Activated CD4-positive, alpha-beta T cell treated with anti-CD3 and anti-CD28 coated beads for 36 hours (primary cell): ENCODE measurements around the gene OOSP1. TPM values are rescaled to one million over a fixed set of nuclear protein-coding genes. Genes with fewer than 3 reads are reported as not detected.
"Not testable (repeated sequence)": the region's sequence is repeated elsewhere in the genome, so short reads cannot be mapped to it uniquely, and the experiment has no call there.

ENCODE experiments used
- ATAC-seq: fragments of 200-7000 bp; cut with Tn5 transposase; one replicate; pipeline ENCODE4 v1.10.0; 2021; ENCODE audit warnings: mild to moderate bottlenecking, moderate library complexity
- CTCF ChIA-PET: fragments of 350-600 bp; sonication (Branson Sonifier 250); formaldehyde crosslinking; loops from one replicate; lab custom pipeline; 2021; ENCODE audit warnings: antibody characterized with exemption; lab: Charles Lee
- POLR2A ChIA-PET: fragments of 350-600 bp; sonication (Branson Sonifier 250); formaldehyde crosslinking; loops from one replicate; lab custom pipeline; 2021; ENCODE audit warnings: antibody characterized with exemption, inconsistent platforms; lab: Charles Lee
- DNase-seq: peaks from one replicate; pipeline ENCODE4 v3.0.0-alpha.2; 2020
- H3K27ac Mint-ChIP-seq: one replicate; pipeline ENCODE4 v1.8.0; 2021; ENCODE audit warnings: mixed read lengths
- H3K27me3 Mint-ChIP-seq: one replicate; pipeline ENCODE4 v1.8.0; 2021; ENCODE audit warnings: mixed read lengths
- H3K36me3 Mint-ChIP-seq: one replicate; pipeline ENCODE4 v1.8.0; 2021; ENCODE audit warnings: low read depth, mixed read lengths
- H3K4me1 Mint-ChIP-seq: one replicate; pipeline ENCODE4 v1.8.0; 2021; ENCODE audit warnings: mixed read lengths
- H3K4me3 Mint-ChIP-seq: one replicate; pipeline ENCODE4 v1.8.0; 2021; ENCODE audit warnings: mild to moderate bottlenecking, moderate library complexity, mixed read lengths
- H3K9me3 Mint-ChIP-seq: one replicate; pipeline ENCODE4 v1.8.0; 2021; ENCODE audit warnings: low read depth, mixed read lengths
- intact Hi-C, 2 experiments: fragments of 100-400 bp; cut with DNase I in 1 of 2; cut with micrococcal nuclease in 1 of 2; formaldehyde crosslinking; loops; one replicate each; pipeline versions ENCODE4 v1.14.2 to v1.15.1; 2022 to 2024; cut with DNase I, micrococcal nuclease
- total RNA-seq, 2 experiments: library from RNA; stranded (reverse); gene quantifications; one replicate each; pipeline ENCODE4 v1.2.3, GENCODE V29; 2021

The OOSP1 gene
- not detected for total RNA-seq

- POLR2A ChIA-PET = no interaction called here
- CTCF ChIA-PET = no interaction called here
- Mint-ChIP-seq H3K36me3 (no peaks in the 10 kb centered on the region), H3K27ac (no peak within 1 kb of the TSS), H3K4me3 (no peak within 1 kb of the TSS), H3K4me1 (no peaks in the 10 kb centered on the region), H3K9me3 (no peaks in the 10 kb centered on the region), H3K27me3 (peaks cover 13% of the 10 kb centered on the region)
- intact Hi-C loops = no loop called here
- ATAC-seq = no peak
- no peak for DNase-seq
Measured at GRCh38 chr11:59938132-59938531, at the start of gene OOSP1. Gene OOSP1 (plus strand): TSS chr11:59938432. CDS start chr11:59938455, 23 bp downstream.

- DNase-seq = no peak
- intact Hi-C loops = no loop called here
Measured at GRCh38 chr11:59891781-59892181, 46.5 kb upstream of the OOSP1 start.

DNA sequence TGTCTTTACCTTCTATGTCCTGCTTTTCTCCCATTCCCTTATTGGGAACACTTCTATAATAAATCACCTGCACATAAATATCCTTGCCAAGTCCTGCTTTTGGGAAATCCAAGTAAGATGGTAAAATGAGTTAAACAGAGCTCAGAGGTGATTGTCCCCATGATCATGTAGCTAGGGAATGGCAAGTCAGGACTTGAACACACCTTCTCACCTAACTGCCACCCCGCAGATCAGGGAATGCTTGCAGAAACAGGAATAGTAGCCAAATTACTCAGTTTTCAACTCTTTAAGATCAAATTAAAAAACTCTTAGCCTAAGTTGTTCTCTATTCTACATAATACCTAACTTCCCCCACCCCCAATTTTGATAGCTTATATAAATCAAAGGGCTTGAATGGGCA is 43.6 kb upstream of the OOSP1 start:
- H3K27ac Mint-ChIP-seq = no peak overlapping the region
- peaks cover under 1% of the 10 kb centered on the region for H3K36me3 Mint-ChIP-seq
- intact Hi-C loops = no loop called here
- H3K9me3 Mint-ChIP-seq = peaks cover 10% of the 10 kb centered on the region
- peaks cover 3% of the 10 kb centered on the region for H3K27me3 Mint-ChIP-seq
- no peak overlapping the region for H3K4me3 Mint-ChIP-seq
- ATAC-seq (no peak), DNase-seq (no peak)
- ChIA-PET CTCF (interaction anchor here (0.6 to 1.5 kb wide), 3 partner anchors 8 to 324 kb away, joined by 3 read pairs; no protein-coding TSS in a partner anchor), POLR2A (no interaction called here)
- H3K4me1 Mint-ChIP-seq = no peaks in the 10 kb centered on the region

More at GRCh38 chr11:59891781-59892181, 46.5 kb upstream of the OOSP1 start:
- Mint-ChIP-seq H3K27ac (no peak overlapping the region), H3K27me3 (peaks cover 6% of the 10 kb centered on the region), H3K4me1 (no peaks in the 10 kb centered on the region), H3K4me3 (no peak overlapping the region), H3K9me3 (peaks cover 19% of the 10 kb centered on the region), H3K36me3 (peaks cover 9% of the 10 kb centered on the region)
- ChIA-PET POLR2A (no interaction called here), CTCF (no interaction called here)
- no peak for ATAC-seq

DNA sequence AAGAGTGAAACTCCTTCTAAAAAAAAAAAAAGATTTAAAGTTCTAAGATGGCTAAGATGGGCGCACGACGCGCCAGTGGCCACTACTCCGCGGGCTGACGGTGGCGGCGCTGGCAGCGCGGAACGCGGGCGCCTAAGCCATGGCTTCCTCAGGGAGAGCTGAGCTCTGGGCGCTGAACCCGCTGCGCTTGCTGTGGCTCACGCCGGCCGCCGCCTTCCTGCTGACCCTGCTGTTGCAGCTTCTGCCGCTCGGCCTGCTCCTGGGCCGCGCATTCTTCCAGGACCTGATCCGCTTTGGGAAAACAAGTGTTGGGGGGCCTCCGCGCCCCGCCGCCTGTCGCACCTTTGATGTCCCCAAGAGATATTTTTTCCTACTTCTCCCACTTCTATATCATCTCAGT is 40.2 kb upstream of the OOSP1 start:
- POLR2A ChIA-PET = no interaction called here
- H3K4me3 Mint-ChIP-seq = no peak overlapping the region
- CTCF ChIA-PET = no interaction called here
- no peak overlapping the region for H3K27ac Mint-ChIP-seq
- no peaks in the 10 kb centered on the region for H3K9me3 Mint-ChIP-seq
- intact Hi-C loops = no loop called here
- H3K36me3 Mint-ChIP-seq = no peaks in the 10 kb centered on the region
- ATAC-seq = no peak
- peaks cover 6% of the 10 kb centered on the region for H3K27me3 Mint-ChIP-seq
- H3K4me1 Mint-ChIP-seq = no peaks in the 10 kb centered on the region
- DNase-seq = no peak

DNA sequence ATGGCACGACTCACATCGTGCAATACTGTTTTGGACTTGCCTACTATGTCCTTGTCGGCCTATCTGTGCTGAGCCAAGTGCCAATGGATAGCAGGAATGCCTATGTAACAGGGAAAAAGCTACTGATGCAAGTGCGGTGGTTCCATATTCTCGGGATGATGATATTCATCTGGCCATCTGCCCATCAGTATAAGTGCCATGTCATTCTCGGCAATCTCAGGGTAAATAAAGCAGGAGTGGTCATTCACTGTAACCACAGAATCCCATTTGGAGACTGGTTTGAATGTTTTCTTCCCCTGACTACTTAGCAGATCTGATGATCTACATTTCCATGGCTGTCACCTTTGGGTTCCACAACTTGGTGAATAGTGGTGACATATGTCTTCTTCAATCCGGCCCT is 39.6 kb upstream of the OOSP1 start:
- no peaks in the 10 kb centered on the region for H3K4me1 Mint-ChIP-seq
- ChIA-PET POLR2A (no interaction called here), CTCF (no interaction called here)
- H3K9me3 Mint-ChIP-seq = no peaks in the 10 kb centered on the region
- intact Hi-C loops = no loop called here
- H3K4me3 Mint-ChIP-seq = no peak overlapping the region
- ATAC-seq (no peak), DNase-seq (no peak)
- H3K27ac Mint-ChIP-seq = no peak overlapping the region
- H3K27me3 Mint-ChIP-seq = peaks cover 6% of the 10 kb centered on the region
- H3K36me3 Mint-ChIP-seq = no peaks in the 10 kb centered on the region

DNA sequence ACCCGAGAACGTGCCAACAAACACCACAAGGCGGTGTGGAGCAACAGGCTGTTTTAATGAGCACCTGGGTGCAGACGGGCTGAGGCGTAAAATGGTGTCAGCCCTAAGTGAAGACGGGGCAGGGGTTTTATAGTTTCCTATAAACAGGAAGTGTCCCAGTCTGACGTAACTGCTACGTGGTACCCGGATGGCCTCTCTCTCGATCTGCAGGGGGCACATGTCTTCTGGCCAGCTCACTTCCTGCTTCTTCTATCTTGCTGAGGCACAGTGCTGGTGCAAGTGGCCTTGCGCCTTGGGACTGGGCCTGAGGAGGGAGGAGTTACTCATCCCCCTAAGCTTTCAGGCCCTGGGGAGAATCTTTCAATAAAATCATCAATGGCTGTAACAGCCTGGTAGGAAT is 38.7 kb upstream of the OOSP1 start:
- no peak overlapping the region for H3K4me3 Mint-ChIP-seq
- no peaks in the 10 kb centered on the region for H3K9me3 Mint-ChIP-seq
- no peak for DNase-seq
- H3K27me3 Mint-ChIP-seq = peaks cover 6% of the 10 kb centered on the region
- no peak for ATAC-seq
- ChIA-PET CTCF (no interaction called here), POLR2A (no interaction called here)
- H3K36me3 Mint-ChIP-seq = no peaks in the 10 kb centered on the region
- H3K27ac Mint-ChIP-seq = no peak overlapping the region
- H3K4me1 Mint-ChIP-seq = no peaks in the 10 kb centered on the region
- intact Hi-C loops = no loop called here

DNA sequence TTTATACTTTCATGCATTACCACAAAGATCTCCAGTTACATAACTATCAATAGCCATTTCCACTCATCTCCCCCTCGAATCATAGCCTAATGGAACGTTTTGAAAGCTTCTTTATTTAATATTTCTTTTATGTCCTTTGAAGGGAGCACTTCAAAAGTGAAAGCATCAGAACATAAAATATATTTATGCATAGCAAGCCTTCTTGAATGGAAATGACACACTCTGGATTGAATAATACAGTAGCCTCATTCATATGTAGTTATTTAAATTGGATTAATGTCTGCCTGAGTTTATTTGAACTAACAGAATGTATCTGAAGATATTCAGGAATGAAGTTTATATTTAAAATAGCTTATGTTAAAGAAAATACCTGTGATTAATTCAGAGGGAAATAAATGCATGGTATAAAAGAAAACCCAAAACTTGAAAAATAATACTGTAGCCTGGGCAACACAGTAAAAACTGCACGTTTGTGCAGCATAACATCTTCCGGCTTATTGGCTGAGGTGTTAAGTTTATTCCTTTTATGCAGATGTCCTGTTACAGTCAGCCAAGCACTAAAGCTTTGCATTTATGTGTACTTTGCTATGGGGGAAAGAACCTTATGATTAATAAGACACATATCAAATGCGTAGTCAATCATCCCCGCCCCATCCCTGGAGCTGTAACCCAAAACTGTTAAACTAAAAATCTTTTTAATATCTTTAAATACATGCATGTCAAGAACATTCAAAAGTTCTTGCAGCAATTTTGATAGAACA is 37.7 kb upstream of the OOSP1 start:
- ChIA-PET POLR2A (no interaction called here), CTCF (interaction anchor here (1.3 kb wide), 1 partner anchor 10 kb away, joined by 3 read pairs; no protein-coding TSS in a partner anchor)
- intact Hi-C loops = no loop called here
- no peaks in the 10 kb centered on the region for H3K9me3 Mint-ChIP-seq
- no peak for ATAC-seq
- H3K36me3 Mint-ChIP-seq = no peaks in the 10 kb centered on the region
- no peaks in the 10 kb centered on the region for H3K4me1 Mint-ChIP-seq
- H3K4me3 Mint-ChIP-seq = no peak overlapping the region
- H3K27ac Mint-ChIP-seq = no peak overlapping the region
- no peak for DNase-seq
- peaks cover 4% of the 10 kb centered on the region for H3K27me3 Mint-ChIP-seq

DNA sequence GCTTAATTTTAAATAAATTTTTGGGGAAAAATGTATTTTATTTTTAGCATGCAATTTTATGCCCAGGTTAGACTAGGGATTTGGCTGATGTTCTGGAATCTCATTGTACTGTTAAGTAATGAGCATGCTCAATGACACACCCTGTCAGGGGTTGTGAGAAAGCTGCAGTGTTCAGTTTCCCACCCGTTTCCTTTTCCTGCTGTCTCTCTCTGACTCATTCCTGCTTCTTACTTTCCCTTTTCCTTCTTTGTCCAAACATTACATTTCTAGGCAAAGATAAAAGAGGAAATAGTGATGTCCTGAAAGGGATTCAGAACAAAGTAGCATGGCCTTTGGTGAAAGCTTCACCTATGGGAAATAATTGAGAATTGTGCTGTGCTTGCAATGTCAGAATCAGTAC is 36.9 kb upstream of the OOSP1 start:
- H3K36me3 Mint-ChIP-seq = no peaks in the 10 kb centered on the region
- CTCF ChIA-PET = interaction anchor here (1.3 kb wide), 1 partner anchor 10 kb away, joined by 3 read pairs; no protein-coding TSS in a partner anchor
- POLR2A ChIA-PET = interaction anchor here (0.8 kb wide), 1 partner anchor 309 kb away, joined by 3 read pairs; no protein-coding TSS in a partner anchor
- intact Hi-C loops = no loop called here
- no peaks in the 10 kb centered on the region for H3K9me3 Mint-ChIP-seq
- H3K27me3 Mint-ChIP-seq = peaks cover 4% of the 10 kb centered on the region
- no peaks in the 10 kb centered on the region for H3K4me1 Mint-ChIP-seq
- no peak for DNase-seq
- H3K27ac Mint-ChIP-seq = no peak overlapping the region
- H3K4me3 Mint-ChIP-seq = no peak overlapping the region
- ATAC-seq = no peak

DNA sequence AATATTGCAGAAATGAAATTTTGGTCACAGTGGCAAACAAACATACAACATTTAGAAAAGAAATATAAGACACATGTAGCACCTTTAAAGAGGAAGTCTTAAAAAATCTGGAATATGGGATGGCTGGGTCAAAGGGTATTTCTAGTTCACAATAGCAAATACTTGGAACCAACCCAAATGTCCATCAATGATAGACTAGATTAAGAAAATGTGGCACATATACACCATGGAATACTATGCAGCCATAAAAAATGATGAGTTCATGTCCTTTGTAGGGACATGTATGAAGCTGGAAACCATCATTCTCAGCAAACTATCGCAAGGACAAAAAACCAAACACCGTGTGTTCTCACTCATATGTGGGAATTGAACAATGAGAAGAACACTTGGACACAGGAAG is 34.7 kb upstream of the OOSP1 start:
- CTCF ChIA-PET, intact Hi-C loops, H3K4me3 Mint-ChIP-seq, ATAC-seq, H3K27ac Mint-ChIP-seq, H3K27me3 Mint-ChIP-seq, POLR2A ChIA-PET, H3K36me3 Mint-ChIP-seq, DNase-seq, H3K9me3 Mint-ChIP-seq, H3K4me1 Mint-ChIP-seq: not testable (repeated sequence)

DNA sequence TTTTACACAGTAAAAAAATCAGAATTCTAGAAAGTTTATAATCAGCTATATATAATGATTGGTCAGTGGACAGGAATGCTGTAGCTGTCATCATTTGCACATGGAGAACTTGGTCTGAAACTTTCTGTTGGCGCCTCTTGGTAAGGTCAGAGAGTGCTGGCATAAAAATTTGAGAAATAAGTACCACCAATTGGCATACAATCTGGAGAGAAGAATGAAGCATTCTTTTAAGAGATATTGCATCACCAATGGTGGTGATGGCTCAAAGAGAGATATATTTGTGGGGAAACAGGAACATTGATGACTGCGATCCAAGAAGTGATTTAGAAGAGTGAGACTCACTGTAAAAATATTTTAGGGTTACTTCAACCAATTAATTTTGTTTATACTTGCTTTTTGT is 19.8 kb upstream of the OOSP1 start:
- ATAC-seq = no peak
- ChIA-PET POLR2A (no interaction called here), CTCF (interaction anchor here (0.6 to 2.3 kb wide), 9 partner anchors 9 to 303 kb away, joined by 3 to 7 read pairs (median 4); partner anchors contain the start of genes OSBP and STX3)
- Mint-ChIP-seq H3K9me3 (peaks cover 29% of the 10 kb centered on the region), H3K27me3 (peaks cover 2% of the 10 kb centered on the region), H3K27ac (no peak overlapping the region), H3K4me1 (no peaks in the 10 kb centered on the region), H3K36me3 (no peaks in the 10 kb centered on the region), H3K4me3 (no peak overlapping the region)
- DNase-seq = no peak
- intact Hi-C loops = loop anchor here (2.0 to 5.0 kb wide), 3 partner anchors 51 to 164 kb away; partner anchors contain the start of genes STX3 (in 1 of the 2) and TCN1 (in 1 of the 2)

DNA sequence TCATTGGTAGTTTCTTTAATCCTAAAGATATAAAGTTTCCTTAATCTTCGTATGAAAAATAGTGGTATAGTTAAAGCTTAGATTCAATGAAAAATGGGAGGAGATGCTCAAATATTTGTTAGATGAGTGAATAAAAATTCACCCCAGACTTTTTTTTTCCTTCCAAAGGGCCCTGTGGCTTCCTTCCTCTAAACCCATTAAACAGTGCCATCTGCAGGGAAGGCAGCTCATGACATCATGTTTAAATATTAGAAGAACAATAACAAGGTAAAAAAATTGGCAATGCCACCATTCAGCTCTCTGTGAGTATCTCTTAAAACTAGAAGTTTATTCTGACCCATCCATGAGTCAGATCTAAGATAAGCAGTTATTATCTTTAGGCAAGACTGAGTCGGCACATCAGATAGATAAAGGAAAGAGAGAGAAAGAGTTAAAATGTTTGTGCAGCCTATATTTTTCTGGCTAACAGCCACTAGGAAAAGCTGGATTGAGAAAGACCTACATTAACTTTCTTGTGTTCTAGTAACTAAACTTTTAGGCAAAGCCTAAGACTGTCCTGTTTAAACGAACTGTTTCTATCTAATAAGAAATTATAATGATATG is 19.1 kb upstream of the OOSP1 start:
- Mint-ChIP-seq H3K27me3 (peaks cover 2% of the 10 kb centered on the region), H3K27ac (no peak overlapping the region), H3K36me3 (no peaks in the 10 kb centered on the region), H3K4me1 (no peaks in the 10 kb centered on the region), H3K9me3 (peaks cover 33% of the 10 kb centered on the region), H3K4me3 (no peak overlapping the region)
- ATAC-seq (peak; percentile 44), DNase-seq (peak; percentile 37)
- intact Hi-C loops = loop anchor here (1.0 to 5.0 kb wide), 5 partner anchors 52 to 165 kb away; partner anchors contain the start of genes STX3 (in 1 of the 2) and TCN1 (in 1 of the 2)
- ChIA-PET CTCF (interaction anchor here (0.6 to 2.3 kb wide), 14 partner anchors 9 to 332 kb away, joined by 3 to 7 read pairs (median 4); partner anchors contain the start of genes OSBP and STX3), POLR2A (no interaction called here)
